Naive thymus-derived CD8-positive, alpha-beta T cell (primary cell): Measurements from ENCODE around the gene ERGIC1. TPM values are rescaled to one million over a fixed set of nuclear protein-coding genes. Genes with fewer than 3 reads are reported as not detected.
"Not testable (repeated sequence)": the region's sequence is repeated elsewhere in the genome, so short reads cannot be mapped to it uniquely, and the experiment has no call there.

Experiments
- ATAC-seq, 2 donors: fragments of 150-1000 bp; cut with Tn5 transposase in 1 of 2; sonication (Bioruptor Pico), chemical (Tn5 transposase) in 1 of 2; 1 replicate in 1 of 2; 2 replicates in 1 of 2; pipeline ENCODE4 v1.10.0; 2021; ENCODE audit warnings: mild to moderate bottlenecking in 2 of 2, moderate library complexity in 2 of 2
- POLR2A ChIA-PET: fragments of 350-600 bp; sonication (Branson Sonifier 250); formaldehyde crosslinking; loops from one replicate; lab custom pipeline; 2021; ENCODE audit warnings: antibody characterized with exemption; lab: Charles Lee
- DNase-seq, 10 donors: peaks; one replicate each; pipeline versions ENCODE4 v3.0.0 to v3.0.0-alpha.2; 2020 to 2022
- H3K27ac Mint-ChIP-seq, 10 donors: one replicate each; pipeline ENCODE4 v1.8.0; 2020 to 2022; ENCODE audit warnings: mild to moderate bottlenecking in 10 of 10, mixed read lengths in 10 of 10, moderate library complexity in 4 of 10, inconsistent platforms in 1 of 10
- H3K27me3 Mint-ChIP-seq, 5 donors: one replicate each; pipeline ENCODE4 v1.8.0; 2021 to 2022; ENCODE audit warnings: mixed read lengths in 5 of 5
- H3K36me3 Mint-ChIP-seq, 3 donors: one replicate each; pipeline ENCODE4 v1.8.0; 2020 to 2022; ENCODE audit warnings: mixed read lengths in 3 of 3, mild to moderate bottlenecking in 2 of 3, inconsistent platforms in 1 of 3
- H3K4me1 Mint-ChIP-seq, 4 donors: one replicate each; pipeline ENCODE4 v1.8.0; 2021 to 2022; ENCODE audit warnings: mixed read lengths in 4 of 4
- H3K4me3 Mint-ChIP-seq, 10 donors: one replicate each; pipeline ENCODE4 v1.8.0; 2020 to 2022; ENCODE audit warnings: mild to moderate bottlenecking in 10 of 10, mixed read lengths in 10 of 10, moderate library complexity in 6 of 10, inconsistent platforms in 1 of 10
- H3K9me3 Mint-ChIP-seq, 9 donors: one replicate each; pipeline ENCODE4 v1.8.0; 2020 to 2022; ENCODE audit warnings: mixed read lengths in 9 of 9, mild to moderate bottlenecking in 3 of 9, inconsistent platforms in 1 of 9, moderate library complexity in 1 of 9
- polyA plus RNA-seq, 3 donors: library from polyadenylated mRNA; unstranded; fragments of 300-500 nt; fragmentation: Illumina TruSeq; gene quantifications; one replicate each; pipeline ENCODE4 v1.2.3, GENCODE V29; 2021
- total RNA-seq, 8 experiments: library from RNA in 2 of 8; stranded (reverse) in 2 of 8; gene quantifications; one replicate each; pipeline ENCODE4 v1.2.3 and lab custom pipeline; 2021 to 2026

The ERGIC1 gene
- total and polyA plus RNA-seq, 5 experiments from 2014 or later: 18.4 to 74.4 (median 23.8) TPM

DNA sequence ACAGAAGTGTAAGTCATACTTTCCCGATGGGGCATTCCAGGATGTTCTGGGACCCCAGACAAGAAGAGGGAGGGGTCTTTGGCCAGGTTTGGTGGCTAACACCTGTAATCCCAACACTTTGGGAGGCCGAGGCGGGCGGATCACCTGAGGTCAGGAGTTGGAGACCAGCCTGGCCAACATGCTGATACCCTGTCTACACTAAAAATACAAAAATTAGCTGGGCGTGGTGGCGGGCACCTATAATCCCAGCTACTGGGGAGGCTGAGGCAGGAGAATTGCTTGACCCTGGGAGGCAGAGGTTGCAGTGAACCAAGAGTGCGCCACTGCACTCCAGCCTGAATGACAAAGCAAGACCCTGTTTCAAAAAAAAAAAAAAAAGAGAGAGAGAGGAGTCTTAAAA is 63.0 kb downstream of the ERGIC1 start:
- not testable (repeated sequence) for DNase-seq, H3K27me3 Mint-ChIP-seq, ATAC-seq, H3K9me3 Mint-ChIP-seq
- Mint-ChIP-seq H3K4me1 (peaks cover 2 to 22% (median 12%) of the 10 kb centered on the region in 4 donors), H3K27ac (peak overlapping the region in 8 of 10 donors; percentile 19 to 95 (median 44)), H3K36me3 (peaks cover 0 to 50% (median 17%) of the 10 kb centered on the region in 3 donors), H3K4me3 (peak overlapping the region in 4 of 10 donors; percentile 36 to 68 (median 58))
- POLR2A ChIA-PET: interaction anchor here (0.7 kb wide), 1 partner anchor 32 kb away, joined by 3 read pairs; no protein-coding TSS in a partner anchor

DNA sequence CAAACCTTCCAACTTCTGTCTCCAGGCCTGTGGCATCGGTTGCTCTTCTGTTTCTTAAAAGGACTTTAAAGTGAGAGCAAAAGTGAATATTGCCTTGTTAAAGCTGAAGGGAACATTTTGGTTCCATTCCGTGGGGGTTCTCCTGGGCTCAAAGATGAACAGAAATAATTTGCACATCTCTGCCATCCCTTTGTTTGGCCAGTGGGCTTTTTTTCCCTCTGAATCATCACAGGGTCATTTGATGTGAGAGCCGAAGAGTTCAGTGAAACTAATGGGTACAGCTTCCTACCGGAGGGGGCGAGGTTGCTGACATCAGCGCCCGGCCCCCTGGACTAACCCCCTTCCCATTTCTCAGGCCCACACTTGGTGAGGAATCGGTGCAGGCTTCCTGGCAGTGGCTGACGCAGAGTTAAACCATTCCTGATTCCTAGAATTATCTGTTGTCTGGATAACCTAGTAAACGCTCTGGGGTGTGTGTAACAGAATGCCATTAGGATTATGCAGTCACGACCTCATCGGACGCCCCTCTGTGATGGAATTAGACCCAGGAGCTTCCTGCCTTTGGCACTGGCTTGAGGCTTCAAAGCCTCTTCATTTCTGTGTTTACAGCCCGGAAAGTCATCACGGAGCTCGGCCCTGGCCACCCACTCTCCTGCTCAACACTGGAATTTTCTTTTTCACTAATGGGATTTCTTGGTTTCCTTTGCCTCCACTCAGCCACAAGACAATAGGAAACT is 63.6 kb downstream of the ERGIC1 start:
- Mint-ChIP-seq H3K4me1 (peaks cover 2 to 22% (median 12%) of the 10 kb centered on the region in 4 donors), H3K4me3 (peak overlapping the region in 3 of 10 donors; percentile 54 to 68 (median 62)), H3K36me3 (peaks cover 0 to 53% (median 17%) of the 10 kb centered on the region in 3 donors), H3K27ac (peak overlapping the region in 9 of 10 donors; percentile 15 to 95 (median 57)), H3K9me3 (no peaks in the 10 kb centered on the region), H3K27me3 (no peaks in the 10 kb centered on the region)
- DNase-seq (no peak), ATAC-seq (peak in 1 of 2 donors; percentile 53)
- POLR2A ChIA-PET: interaction anchor here (0.7 to 1.5 kb wide), 2 partner anchors 31 to 127 kb away, joined by 3 to 4 read pairs; partner anchors contain the start of gene DUSP1

DNA sequence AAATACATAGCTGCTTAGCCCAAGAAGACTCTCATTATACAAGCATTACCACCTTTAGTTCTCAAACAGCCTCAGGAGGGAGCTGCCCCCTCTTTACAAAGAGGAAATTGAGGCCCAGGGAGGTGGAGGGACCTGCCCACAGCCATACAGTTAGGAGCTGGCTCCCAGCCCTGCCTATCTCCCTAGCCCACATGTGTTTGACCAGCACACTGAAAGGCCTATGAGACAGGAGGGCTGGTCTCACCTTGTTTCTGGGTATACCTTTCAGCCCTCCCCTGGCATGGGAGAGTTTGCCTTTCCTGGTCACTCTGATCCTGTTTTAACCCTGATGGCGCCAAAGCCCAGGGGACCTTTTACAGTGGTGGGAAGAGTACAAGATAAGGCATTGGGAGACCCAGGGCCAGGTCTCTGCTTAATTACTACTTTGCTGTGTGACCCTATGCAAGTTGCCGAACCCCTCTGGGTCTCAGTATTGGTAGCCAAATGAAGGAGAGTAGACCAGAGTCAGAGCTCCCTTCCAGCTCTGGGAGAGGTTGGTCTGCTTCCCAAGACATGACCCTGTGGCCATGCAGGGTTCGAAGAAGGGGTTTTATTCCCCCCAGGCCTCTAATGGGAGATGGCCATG is 64.3 kb downstream of the ERGIC1 start:
- POLR2A ChIA-PET: interaction anchor here (1.5 kb wide), 1 partner anchor 127 kb away, joined by 4 read pairs; the partner anchor contains the start of gene DUSP1
- H3K4me1 Mint-ChIP-seq: peaks cover 2 to 22% (median 12%) of the 10 kb centered on the region in 4 donors
- DNase-seq (no peak), ATAC-seq (no peak)
- peak overlapping the region in 2 of 10 donors; percentile 45 to 54 for H3K4me3 Mint-ChIP-seq
- no peaks in the 10 kb centered on the region for H3K9me3 Mint-ChIP-seq
- H3K27me3 Mint-ChIP-seq: no peaks in the 10 kb centered on the region
- peaks cover 0 to 52% (median 17%) of the 10 kb centered on the region in 3 donors for H3K36me3 Mint-ChIP-seq
- H3K27ac Mint-ChIP-seq: peak overlapping the region in 7 of 10 donors; percentile 6 to 76 (median 57)

DNA sequence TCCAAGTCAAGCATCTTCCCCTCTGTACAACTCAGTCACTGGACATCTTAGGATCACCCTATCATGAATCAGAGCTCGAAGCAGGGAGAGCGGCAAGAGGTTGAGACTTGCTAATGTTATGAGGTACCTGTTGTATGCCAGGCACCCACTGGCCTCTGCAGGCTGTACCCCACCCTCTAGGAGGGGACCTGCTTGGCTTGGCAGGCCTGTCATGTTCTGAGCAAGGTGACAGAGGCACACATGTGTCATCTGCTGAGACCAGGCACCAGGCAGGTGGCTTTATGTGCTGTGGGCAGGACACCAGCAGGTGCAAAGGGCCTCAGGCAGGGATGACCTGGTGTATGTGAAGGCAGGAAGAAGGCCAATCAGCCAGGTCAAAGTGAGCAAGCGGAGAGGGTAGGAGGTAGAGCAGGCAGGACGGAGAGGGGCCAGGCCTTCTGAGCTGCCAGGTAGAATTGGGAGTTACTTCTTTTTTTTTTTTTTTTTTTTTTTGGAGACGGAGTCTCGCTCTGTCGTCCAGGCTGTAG is 64.9 kb downstream of the ERGIC1 start:
- POLR2A ChIA-PET: interaction anchor here (1.5 kb wide), 1 partner anchor 128 kb away, joined by 4 read pairs; the partner anchor contains the start of gene DUSP1
- H3K4me3 Mint-ChIP-seq: no peak overlapping the region
- ATAC-seq: no peak
- H3K27ac Mint-ChIP-seq: peak overlapping the region in 4 of 10 donors; percentile 29 to 73 (median 53)
- peaks cover 0 to 51% (median 17%) of the 10 kb centered on the region in 3 donors for H3K36me3 Mint-ChIP-seq
- DNase-seq: no peak
- H3K27me3 Mint-ChIP-seq: no peaks in the 10 kb centered on the region
- no peaks in the 10 kb centered on the region for H3K9me3 Mint-ChIP-seq
- peaks cover 2 to 22% (median 13%) of the 10 kb centered on the region in 4 donors for H3K4me1 Mint-ChIP-seq

DNA sequence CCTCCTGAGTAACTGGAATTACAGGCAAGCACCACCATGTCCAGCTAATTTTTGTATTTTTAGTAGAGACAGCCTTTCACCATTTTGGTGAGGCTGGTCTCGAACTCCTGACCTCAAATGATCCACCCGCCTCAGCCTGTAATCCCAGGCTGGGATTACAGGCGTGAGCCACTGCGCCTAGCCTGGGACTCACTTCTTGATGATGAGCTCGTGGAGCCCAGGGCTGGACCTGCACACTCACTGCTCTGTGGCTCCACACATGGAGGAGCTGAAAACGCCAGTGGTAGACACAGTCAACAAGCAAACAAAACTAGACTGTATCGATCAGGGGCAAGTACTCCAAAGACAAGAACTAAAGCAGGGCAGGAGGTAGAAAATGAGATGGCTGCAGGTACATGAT is 65.4 kb downstream of the ERGIC1 start:
- H3K27ac Mint-ChIP-seq: peak overlapping the region in 2 of 10 donors; percentile 58 to 85
- DNase-seq (no peak), ATAC-seq (no peak)
- no peaks in the 10 kb centered on the region for H3K9me3 Mint-ChIP-seq
- H3K4me1 Mint-ChIP-seq: peaks cover 2 to 22% (median 13%) of the 10 kb centered on the region in 4 donors
- POLR2A ChIA-PET: no interaction called here
- H3K27me3 Mint-ChIP-seq: no peaks in the 10 kb centered on the region
- H3K36me3 Mint-ChIP-seq: peaks cover 0 to 55% (median 17%) of the 10 kb centered on the region in 3 donors
- no peak overlapping the region for H3K4me3 Mint-ChIP-seq

DNA sequence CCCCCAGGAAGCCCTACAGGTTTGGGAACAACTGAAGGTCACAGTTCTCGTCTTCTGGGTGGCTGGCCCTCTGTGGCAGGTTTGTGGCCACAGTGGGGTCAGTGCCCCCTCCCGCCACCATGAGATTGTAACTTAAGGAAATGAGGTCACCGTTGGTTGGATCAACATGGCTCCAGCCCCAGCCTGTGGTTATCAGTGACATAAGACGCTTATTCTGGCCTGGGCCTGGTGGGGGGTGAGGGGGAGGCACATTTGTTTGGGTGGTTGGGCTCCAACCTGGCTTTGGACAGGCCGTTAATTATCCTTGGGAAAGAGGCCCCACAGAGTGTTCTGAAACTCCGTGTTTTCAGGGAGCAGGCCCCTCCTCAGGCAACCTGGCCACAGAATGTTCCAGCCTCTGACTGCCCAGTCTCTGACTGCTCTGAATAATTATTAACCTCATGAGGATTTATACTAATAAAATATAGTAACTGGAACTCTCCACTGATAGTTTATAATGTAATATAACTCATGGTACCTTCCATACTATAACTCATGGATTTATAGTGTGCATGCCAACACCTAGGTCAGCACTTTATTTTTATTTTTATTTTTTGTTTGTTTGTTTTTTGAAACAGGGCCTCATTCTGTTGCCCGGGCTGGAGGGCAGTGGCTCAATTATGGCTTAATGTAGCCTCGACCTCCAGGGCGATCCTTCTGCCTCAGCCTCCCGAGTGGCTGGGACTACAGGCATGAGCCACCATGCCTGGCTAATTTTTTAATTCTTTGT is 67.1 kb downstream of the ERGIC1 start:
- H3K36me3 Mint-ChIP-seq: peaks cover 0 to 60% (median 17%) of the 10 kb centered on the region in 3 donors

DNA sequence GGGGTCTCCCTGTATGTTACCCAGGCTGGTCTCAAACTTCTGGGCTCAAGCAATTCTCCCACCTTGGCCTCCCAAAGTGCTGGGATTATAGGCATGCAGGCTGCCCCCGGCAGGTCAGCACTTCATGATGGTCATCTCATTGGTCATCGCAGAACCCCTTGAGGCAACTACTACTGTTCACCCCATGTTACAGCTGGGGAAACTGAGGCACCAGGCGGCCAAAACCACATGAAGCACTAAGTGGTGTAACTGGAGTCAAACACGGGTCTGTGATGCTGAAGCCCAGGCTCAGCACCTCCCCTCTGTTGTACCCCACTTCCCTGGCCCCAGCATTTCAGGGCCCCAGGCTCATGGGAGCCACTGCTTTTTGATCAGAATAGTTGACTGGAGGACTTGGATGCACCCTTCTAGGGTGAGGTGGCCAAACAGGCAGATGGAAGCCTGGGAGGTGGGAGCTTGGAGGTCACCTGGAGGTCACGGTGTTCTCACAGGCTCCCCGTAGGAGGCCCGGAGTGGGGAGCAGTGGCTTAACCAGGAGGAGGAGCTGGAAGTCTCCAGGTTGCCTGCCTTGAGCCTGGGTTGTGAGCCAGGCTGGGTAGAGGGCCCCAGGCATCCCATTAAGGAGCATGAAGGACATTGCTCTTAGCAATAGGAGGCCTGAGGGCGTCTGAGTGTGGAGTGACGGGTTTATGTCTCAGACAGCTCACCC is 67.9 kb downstream of the ERGIC1 start:
- Mint-ChIP-seq H3K36me3 (peaks cover 0 to 55% (median 17%) of the 10 kb centered on the region in 3 donors), H3K27ac (peak overlapping the region in 5 of 10 donors; percentile 29 to 72 (median 60)), H3K9me3 (no peaks in the 10 kb centered on the region), H3K27me3 (no peaks in the 10 kb centered on the region), H3K4me1 (peaks cover 2 to 13% (median 9%) of the 10 kb centered on the region in 4 donors), H3K4me3 (no peak overlapping the region)
- ATAC-seq (no peak), DNase-seq (no peak)
- POLR2A ChIA-PET: no interaction called here

More for the DNA sequence above, 67.1 kb downstream of the ERGIC1 start:
- peak overlapping the region in 4 of 10 donors; percentile 34 to 72 (median 40) for H3K27ac Mint-ChIP-seq
- no peak overlapping the region for H3K4me3 Mint-ChIP-seq
- no peak for ATAC-seq
- H3K27me3 Mint-ChIP-seq: no peaks in the 10 kb centered on the region
- DNase-seq: no peak
- POLR2A ChIA-PET: no interaction called here
- H3K9me3 Mint-ChIP-seq: no peaks in the 10 kb centered on the region
- peaks cover 2 to 15% (median 12%) of the 10 kb centered on the region in 4 donors for H3K4me1 Mint-ChIP-seq

DNA sequence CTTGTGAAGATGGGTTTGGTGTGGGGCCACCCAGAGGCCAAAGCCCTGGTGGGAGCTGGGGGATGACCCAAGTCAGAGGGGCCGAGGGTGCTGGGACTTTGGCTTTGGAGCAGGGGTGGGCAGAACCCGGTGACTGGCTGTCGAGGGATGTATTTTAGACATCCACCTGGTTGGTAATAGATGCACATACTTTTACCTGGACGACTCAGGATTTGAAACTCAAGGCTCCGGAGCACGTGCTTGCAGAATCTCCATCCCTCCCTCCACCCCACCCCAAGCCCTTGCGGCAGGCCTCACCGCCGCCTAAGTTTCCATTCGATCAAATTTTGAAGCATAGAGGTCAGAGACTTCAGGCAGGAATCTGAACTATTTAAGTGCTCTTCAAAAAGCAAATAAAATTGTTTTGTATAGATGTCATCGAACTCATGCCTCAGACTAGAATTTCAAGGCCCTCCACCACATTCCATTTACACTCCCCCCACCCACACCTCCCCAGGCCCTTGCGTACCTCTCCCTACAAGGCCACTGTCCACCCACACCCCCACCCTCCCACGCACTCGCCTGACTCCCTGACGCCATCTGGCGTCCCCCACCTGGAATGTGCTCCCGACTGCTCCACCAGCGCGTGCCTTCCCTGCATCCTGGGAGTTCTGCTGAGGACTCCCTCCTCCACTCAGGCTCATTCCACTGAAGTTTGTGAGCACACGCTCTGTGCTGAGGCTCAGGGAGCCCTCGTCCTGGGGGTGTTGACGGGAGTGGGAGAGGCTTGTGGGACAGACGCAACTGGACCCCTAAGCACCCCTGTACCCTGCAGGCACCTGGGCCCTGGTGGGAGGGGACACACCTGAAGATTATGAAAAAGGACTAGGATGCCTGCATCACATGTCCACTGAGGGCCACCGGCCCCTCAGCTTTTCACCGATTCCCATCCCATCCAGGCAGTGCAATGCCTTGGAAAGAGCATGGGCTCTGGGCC is 68.7 kb downstream of the ERGIC1 start:
- Mint-ChIP-seq H3K4me3 (no peak overlapping the region), H3K4me1 (peaks cover 2 to 9% (median 4%) of the 10 kb centered on the region in 4 donors), H3K27ac (peak overlapping the region in 5 of 10 donors; percentile 29 to 69 (median 60)), H3K36me3 (peaks cover 0 to 47% (median 17%) of the 10 kb centered on the region in 3 donors), H3K27me3 (no peaks in the 10 kb centered on the region), H3K9me3 (no peaks in the 10 kb centered on the region)
- POLR2A ChIA-PET: no interaction called here
- DNase-seq (no peak), ATAC-seq (no peak)

DNA sequence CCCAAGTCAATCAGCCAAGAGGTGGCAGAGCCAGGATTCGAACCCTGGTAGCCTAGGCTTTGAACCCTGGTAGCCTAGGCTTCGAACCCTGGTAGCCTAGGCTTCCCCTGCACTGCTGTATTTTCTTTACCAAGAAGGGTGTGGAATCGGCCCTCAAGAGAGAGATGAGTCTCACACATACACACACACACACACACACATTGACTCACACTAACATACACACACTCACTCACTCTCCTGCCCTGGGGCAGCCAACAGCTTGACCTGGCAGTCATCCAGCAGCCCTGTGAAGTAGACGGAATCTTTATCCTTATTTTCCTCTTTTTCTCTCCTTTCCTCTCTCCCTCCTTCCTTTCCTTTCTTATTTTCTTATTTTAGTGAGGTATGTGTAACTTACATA is 69.7 kb downstream of the ERGIC1 start:
- H3K27me3 Mint-ChIP-seq: no peaks in the 10 kb centered on the region
- peaks cover 0 to 38% (median 11%) of the 10 kb centered on the region in 3 donors for H3K36me3 Mint-ChIP-seq
- peaks cover 0 to 7% (median under 1%) of the 10 kb centered on the region in 4 donors for H3K4me1 Mint-ChIP-seq
- H3K4me3 Mint-ChIP-seq: no peak overlapping the region
- H3K9me3 Mint-ChIP-seq: no peaks in the 10 kb centered on the region
- ATAC-seq (no peak), DNase-seq (no peak)
- POLR2A ChIA-PET: no interaction called here
- H3K27ac Mint-ChIP-seq: peak overlapping the region in 7 of 10 donors; percentile 6 to 77 (median 40)

DNA sequence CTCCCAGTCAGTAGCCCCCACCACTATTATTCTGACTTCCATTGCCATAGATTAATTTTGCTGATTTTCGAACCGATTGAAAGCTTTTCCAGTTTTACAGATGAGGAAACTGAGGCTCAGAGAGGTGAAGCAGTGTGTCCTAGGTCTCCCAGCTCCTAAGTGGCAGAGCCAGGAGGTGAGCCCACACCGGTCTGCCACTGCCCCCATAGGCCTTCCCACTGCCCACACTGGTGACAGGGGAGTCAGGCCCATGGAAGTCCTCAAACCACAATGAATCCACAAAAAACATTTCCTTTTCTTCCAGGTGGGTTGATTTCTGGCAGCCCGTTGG is 70.2 kb downstream of the ERGIC1 start:
- no peaks in the 10 kb centered on the region for H3K27me3 Mint-ChIP-seq
- H3K27ac Mint-ChIP-seq: peak overlapping the region in 5 of 10 donors; percentile 6 to 77 (median 40)
- peaks cover 0 to 35% (median 8%) of the 10 kb centered on the region in 3 donors for H3K36me3 Mint-ChIP-seq
- POLR2A ChIA-PET: no interaction called here
- no peak overlapping the region for H3K4me3 Mint-ChIP-seq
- peaks cover 0 to 4% (median 0%) of the 10 kb centered on the region in 4 donors for H3K4me1 Mint-ChIP-seq
- ATAC-seq (no peak), DNase-seq (no peak)
- no peaks in the 10 kb centered on the region for H3K9me3 Mint-ChIP-seq
